PFSK-1 (cell line): Measurements from ENCODE around the gene COL4A2.

Source experiments
- FOXP2 ChIP-seq: optimal IDR thresholded peaks from 2 replicates; pipeline ENCODE3; 2011; ENCODE audit warnings: borderline replicate concordance, control low read depth, inconsistent platforms; ENCODE audit not compliant: insufficient read depth; ENCODE audit errors: extremely low read length, extremely low read depth
- POLR2AphosphoS5 ChIP-seq: IDR thresholded peaks from 2 replicates; pipeline ENCODE4 v1.6.1; 2012; ENCODE audit warnings: low read depth, mild to moderate bottlenecking, control low read depth, low read length, moderate library complexity
- SIN3A ChIP-seq: IDR thresholded peaks from 2 replicates; pipeline ENCODE4 v1.6.1; 2012; ENCODE audit warnings: mild to moderate bottlenecking, low read length, moderate library complexity, borderline replicate concordance; ENCODE audit not compliant: insufficient read depth
- TAF1 ChIP-seq: IDR thresholded peaks from 2 replicates; pipeline ENCODE4 v1.6.1; 2012; ENCODE audit warnings: low read length, control low read depth, borderline replicate concordance; ENCODE audit not compliant: insufficient read depth
- TF ChIP-seq, protein P1 (sequence below), 2 experiments: IDR thresholded peaks; 2 replicates each; pipeline versions ENCODE4 v1.6.1 to v1.8.0; 2011 to 2012; ENCODE audit warnings: low read depth in 2 of 2, low read length in 2 of 2, control low read depth in 1 of 2, inconsistent platforms in 1 of 2, mild to moderate bottlenecking in 1 of 2, moderate library complexity in 1 of 2; ENCODE audit not compliant: insufficient read depth in 1 of 2

COL4A2 gene

DNA sequence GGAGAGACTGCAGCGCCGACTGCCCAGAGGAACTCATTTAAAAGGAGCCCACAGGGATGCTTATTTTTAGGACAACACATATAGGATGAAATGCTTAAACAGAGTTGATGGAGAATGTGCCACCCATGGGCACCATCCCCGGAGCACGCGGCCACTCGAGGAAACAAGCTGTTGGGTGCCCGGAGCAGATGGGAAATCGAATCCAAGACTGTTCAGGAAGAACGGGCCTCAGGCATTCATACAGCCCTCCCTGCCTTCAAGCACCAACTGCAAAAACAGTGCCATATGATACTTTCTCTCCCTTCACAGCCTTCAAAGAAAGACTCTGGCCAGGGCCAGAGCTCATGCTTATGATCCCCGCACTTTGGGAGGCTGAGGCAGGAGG is 214.2 kb downstream of the COL4A2 start:
- TF ChIP-seq, protein P1, sequence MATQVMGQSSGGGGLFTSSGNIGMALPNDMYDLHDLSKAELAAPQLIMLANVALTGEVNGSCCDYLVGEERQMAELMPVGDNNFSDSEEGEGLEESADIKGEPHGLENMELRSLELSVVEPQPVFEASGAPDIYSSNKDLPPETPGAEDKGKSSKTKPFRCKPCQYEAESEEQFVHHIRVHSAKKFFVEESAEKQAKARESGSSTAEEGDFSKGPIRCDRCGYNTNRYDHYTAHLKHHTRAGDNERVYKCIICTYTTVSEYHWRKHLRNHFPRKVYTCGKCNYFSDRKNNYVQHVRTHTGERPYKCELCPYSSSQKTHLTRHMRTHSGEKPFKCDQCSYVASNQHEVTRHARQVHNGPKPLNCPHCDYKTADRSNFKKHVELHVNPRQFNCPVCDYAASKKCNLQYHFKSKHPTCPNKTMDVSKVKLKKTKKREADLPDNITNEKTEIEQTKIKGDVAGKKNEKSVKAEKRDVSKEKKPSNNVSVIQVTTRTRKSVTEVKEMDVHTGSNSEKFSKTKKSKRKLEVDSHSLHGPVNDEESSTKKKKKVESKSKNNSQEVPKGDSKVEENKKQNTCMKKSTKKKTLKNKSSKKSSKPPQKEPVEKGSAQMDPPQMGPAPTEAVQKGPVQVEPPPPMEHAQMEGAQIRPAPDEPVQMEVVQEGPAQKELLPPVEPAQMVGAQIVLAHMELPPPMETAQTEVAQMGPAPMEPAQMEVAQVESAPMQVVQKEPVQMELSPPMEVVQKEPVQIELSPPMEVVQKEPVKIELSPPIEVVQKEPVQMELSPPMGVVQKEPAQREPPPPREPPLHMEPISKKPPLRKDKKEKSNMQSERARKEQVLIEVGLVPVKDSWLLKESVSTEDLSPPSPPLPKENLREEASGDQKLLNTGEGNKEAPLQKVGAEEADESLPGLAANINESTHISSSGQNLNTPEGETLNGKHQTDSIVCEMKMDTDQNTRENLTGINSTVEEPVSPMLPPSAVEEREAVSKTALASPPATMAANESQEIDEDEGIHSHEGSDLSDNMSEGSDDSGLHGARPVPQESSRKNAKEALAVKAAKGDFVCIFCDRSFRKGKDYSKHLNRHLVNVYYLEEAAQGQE (IDR thresholded peaks at IDR 0.05; ENCODE audit: insufficient read depth in 1 of 2, low read depth in 2 of 2, low read length in 2 of 2): no peak
- no peak for TF ChIP-seq TAF1
- TF ChIP-seq POLR2AphosphoS5: no peak
- no peak for TF ChIP-seq FOXP2
- no peak for TF ChIP-seq SIN3A

DNA sequence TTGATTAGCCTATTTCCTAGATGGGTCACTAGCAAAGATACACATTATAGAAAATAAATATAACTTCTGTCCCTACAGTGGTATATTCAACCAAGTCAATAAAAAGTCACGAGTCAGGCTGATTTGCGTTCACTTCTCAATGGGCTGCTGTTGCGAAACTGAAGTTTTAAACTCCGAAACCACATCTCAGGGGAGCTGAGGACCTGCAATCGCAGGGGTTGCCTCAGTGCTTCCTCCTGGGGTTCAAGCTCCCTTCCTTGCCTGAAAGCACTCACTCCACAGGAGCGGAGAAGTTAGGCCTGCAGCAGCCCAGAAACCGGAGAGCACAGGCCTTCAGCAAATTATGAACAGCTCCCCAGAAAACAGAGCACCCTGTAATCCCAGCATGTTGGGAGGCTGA is 214.9 kb downstream of the COL4A2 start:
- TF ChIP-seq, protein P1 (IDR thresholded peaks at IDR 0.05; ENCODE audit: insufficient read depth in 1 of 2, low read depth in 2 of 2, low read length in 2 of 2): no peak
- no peak for TF ChIP-seq FOXP2
- no peak for TF ChIP-seq SIN3A
- TF ChIP-seq TAF1: no peak
- no peak for TF ChIP-seq POLR2AphosphoS5

DNA sequence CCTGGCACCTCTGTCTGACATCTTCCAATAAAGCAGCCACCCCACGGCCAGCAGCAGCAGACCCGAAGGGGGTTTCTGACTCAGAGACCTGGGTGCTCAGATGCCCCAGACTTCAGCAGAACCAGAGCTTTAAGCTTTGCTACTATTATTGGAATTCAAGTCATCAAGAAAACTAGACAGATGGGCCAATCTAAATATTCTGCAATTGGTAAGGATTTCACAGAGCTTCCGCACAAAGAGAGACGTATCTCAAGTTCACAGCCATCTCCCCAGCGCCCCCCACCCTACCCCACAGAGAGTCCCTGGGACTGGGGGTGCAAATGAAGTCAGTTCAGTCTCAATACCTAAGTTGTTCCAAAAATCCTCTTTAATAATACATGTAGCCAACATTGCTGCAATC is 215.6 kb downstream of the COL4A2 start:
- TF ChIP-seq FOXP2: no peak
- TF ChIP-seq, protein P1 (IDR thresholded peaks at IDR 0.05; ENCODE audit: insufficient read depth in 1 of 2, low read depth in 2 of 2, low read length in 2 of 2): no peak
- no peak for TF ChIP-seq TAF1
- TF ChIP-seq SIN3A: no peak
- no peak for TF ChIP-seq POLR2AphosphoS5

DNA sequence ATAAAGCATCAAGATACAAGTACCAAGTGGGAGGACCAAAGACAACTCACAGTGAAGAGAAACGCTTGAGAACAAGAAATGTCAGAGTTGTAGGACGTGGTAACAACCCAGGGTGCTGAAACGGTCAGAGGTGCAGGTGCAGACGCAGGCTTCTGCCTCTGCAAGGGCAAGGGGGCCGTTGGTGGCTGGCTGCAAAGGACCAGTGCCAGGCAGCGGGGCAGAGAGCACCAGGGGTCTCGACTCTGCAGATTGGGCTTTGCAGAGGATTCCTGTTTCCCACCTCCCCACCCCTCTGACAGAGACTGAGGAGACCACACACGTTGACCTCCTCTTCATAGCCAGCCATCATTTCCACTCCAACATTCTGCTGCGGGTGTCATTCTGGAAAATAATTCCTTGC is 216.1 kb downstream of the COL4A2 start:
- TF ChIP-seq FOXP2 (no peak), SIN3A (no peak), TAF1 (no peak), POLR2AphosphoS5 (no peak)
- TF ChIP-seq, protein P1 (IDR thresholded peaks at IDR 0.05; ENCODE audit: insufficient read depth in 1 of 2, low read depth in 2 of 2, low read length in 2 of 2): no peak
